ENCODE data around the gene VIPR1.
A peak's percentile ranks its signal among the peaks of the same experiment; 100 is the strongest.

VIPR1 gene

DNA sequence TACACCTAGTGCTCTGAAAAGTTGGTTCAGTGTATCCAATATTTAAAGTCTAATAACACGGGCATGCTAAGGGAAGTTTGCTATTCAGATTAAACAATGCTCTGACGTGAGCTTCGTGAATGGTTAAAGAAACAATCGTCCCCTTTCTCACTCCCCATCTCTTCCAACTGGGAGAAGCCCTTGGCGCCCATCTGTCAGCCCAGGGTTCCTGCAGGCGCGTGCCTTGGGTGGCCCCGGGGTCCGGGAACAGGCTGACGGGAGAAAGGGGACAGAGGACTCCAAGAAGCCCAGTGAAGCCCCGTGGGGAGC, 78.9 kb downstream of the VIPR1 start:
- DNase-seq, result no peak

DNA sequence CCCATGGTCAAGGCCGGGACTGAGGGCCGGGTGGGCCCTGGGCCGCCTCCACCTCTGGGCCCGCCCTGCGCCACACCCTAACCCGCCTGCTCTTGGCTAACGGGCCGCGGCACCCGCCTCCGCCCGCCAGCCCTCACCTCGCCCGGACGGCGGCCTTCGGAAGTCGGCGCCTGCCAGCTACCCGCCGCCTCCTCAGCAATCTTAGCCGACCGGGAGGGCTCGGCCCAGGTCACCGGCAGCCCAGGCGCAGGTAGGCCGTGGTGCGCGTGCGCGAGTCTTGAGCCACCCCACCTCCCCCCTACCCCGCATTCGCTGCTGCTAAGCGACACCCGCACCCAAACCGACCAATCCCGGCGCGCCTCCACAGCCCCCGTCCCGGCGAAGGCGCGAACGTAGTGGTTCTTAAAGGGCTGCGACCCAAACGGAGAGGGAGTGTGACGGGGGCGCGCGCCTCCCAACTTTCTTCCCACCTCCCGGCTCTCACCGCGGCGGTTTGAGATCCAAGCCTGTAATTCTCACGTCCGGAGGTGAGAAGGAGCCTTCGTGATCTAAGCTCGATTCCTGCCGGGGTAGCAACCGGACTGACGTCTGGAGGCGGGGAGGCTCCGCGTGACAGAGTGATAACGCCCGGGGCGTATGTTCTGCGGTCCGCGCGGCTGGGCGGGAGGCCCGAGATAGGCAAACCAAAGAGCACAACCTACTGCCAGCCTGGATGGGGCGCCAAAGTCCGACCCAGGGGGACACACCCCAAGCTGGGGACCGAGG, 79.4 kb downstream of the VIPR1 start, which contains the start of gene SEC22C:
SEC22C (minus strand) TSS at position 259 of the 765 bp plus-strand sequence. CDS start 12,921 bp downstream, outside the sequence.
- DNase-seq, result peak; percentile 93 to 96 (median 94)

- DNase-seq, result no peak
Measured at GRCh38 chr3:42582474-42583070, 80.1 kb downstream of the VIPR1 start.

Data from suppressor macrophage (primary cell).